ENCODE results near the gene LMO2. TPM values are rescaled to one million over a fixed set of nuclear protein-coding genes. Genes with fewer than 3 reads are reported as not detected.

LMO2 gene
- total RNA-seq, 4 donors from 2014 or later: 22.4 to 45.2 (median 29.9) TPM

DNA sequence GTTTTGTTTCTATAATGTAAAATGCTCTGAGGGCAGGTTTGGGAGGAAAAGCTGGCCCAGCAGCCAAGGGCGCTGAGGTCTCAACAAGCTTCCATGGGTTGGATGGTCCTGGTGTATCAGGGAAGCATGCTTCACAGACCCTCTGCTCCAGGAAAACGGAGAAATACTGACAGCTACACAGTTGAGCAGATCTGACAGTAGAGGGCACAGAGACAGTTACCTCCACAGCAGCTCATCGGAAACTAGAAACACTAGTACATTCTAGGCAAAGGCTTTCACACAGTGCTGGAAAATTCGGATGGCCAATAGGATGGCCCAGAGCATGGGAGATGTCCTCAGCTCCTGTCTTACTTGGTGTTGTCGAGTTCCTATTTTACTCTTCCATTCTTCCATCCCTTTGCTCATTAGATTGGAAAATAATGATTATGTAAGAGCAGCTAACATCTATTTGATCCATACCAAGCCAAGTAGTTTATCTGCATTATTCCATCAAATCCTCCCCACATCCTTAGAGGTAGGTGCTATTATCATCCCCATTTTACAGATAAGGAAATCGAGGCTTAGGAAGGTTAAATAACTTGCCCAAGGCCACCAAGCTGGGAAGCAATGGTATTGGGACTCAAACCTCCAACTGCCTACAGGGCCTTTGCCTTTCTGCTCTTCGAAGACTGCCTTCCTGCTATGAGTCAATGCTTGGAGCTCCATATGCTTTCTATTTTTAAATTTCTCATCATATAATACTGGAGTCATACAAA, 28.3 kb downstream of the LMO2 start:
- no peak for DNase-seq
- Histone ChIP-seq H3K9me3 (no peaks in the 10 kb centered on the region), H3K4me1 (no peaks in the 10 kb centered on the region), H3K36me3 (no peaks in the 10 kb centered on the region), H3K27me3 (no peaks in the 10 kb centered on the region), H3K4me3 (no peak overlapping the region), H3K27ac (peak overlapping the region in 1 of 2 donors; percentile 9)
- TF ChIP-seq POLR2A (IDR thresholded peaks at IDR 0.05) (no peak), CTCF (IDR thresholded peaks at IDR 0.05) (no peak)
- intact Hi-C loops (cut with DNase I; ENCODE audit: low total_unique reads): no loop called here

DNA sequence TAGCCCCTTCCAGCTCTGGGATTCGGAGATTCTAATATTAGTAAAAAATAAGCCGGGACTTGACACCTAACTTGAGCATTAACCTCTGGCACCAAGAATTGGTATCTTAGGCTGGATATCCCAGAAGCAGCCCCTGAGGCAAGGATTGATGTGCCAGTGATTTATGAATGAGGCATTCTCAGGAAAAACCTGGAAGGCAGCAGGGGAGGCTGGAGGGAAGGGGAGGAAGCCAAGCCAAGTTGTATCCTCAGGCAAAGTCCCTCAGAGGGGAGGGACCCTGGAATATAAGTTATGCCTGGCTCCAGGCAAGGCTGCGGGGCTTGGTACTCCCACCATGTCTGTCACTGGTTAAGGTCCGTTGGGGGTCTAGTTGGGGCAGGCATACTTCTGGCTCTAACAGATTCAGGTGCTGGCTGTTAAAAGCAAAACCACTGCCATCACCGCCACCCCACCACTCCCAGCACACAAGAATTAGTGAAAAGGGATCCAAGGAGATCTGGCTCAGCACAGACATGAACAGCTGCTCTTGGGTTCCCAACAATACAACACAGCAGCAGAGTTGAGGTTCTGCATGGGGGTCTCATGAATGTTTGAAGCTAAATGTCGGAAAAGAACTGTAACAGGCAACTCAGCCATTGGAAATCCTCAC, 29.8 kb downstream of the LMO2 start:
- Histone ChIP-seq H3K9me3 (no peaks in the 10 kb centered on the region), H3K36me3 (no peaks in the 10 kb centered on the region), H3K4me1 (no peaks in the 10 kb centered on the region), H3K4me3 (no peak overlapping the region), H3K27me3 (no peaks in the 10 kb centered on the region), H3K27ac (peak overlapping the region in 1 of 2 donors; percentile 10)
- intact Hi-C loops (cut with DNase I; ENCODE audit: low total_unique reads): no loop called here
- no peak for DNase-seq
- TF ChIP-seq POLR2A (IDR thresholded peaks at IDR 0.05) (no peak), CTCF (IDR thresholded peaks at IDR 0.05) (no peak)

DNA sequence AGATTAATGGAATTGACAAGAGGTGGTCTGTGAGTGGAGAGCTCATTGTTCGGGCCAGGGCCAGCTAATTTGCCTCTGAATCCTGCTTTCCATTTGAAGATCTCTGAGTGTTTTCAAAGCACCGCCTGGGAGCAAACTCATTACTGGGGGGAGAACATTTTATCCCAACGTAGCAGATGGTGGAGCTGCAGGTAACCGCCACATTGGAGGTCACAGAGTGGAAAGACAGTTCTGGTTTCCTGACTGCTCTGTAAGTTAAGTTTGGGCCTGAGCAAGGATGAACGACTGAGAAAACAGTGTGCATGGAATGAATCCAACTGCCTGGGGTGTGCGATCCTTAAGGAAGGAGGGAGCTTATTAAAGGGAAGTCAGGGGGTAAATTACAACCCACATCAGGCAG, 30.5 kb downstream of the LMO2 start:
- intact Hi-C loops (cut with DNase I; ENCODE audit: low total_unique reads): no loop called here
- Histone ChIP-seq H3K27me3 (no peaks in the 10 kb centered on the region), H3K27ac (no peak overlapping the region), H3K36me3 (no peaks in the 10 kb centered on the region), H3K4me1 (no peaks in the 10 kb centered on the region), H3K4me3 (no peak overlapping the region), H3K9me3 (no peaks in the 10 kb centered on the region)
- TF ChIP-seq CTCF (IDR thresholded peaks at IDR 0.05): no peak
- no peak for TF ChIP-seq POLR2A (IDR thresholded peaks at IDR 0.05)
- no peak for DNase-seq

- intact Hi-C loops (cut with DNase I; ENCODE audit: low total_unique reads): no loop called here
- no peak for DNase-seq
- H3K27ac ChIP-seq: no peak overlapping the region
- no peaks in the 10 kb centered on the region for H3K9me3 ChIP-seq
- TF ChIP-seq POLR2A (IDR thresholded peaks at IDR 0.05) (no peak), CTCF (IDR thresholded peaks at IDR 0.05) (no peak)
- H3K4me3 ChIP-seq: no peak overlapping the region
- no peaks in the 10 kb centered on the region for H3K36me3 ChIP-seq
- H3K27me3 ChIP-seq: no peaks in the 10 kb centered on the region
- no peaks in the 10 kb centered on the region for H3K4me1 ChIP-seq
These were observed 30.9 kb downstream of the LMO2 start for GRCh38 chr11:33860926-33861325.

DNA sequence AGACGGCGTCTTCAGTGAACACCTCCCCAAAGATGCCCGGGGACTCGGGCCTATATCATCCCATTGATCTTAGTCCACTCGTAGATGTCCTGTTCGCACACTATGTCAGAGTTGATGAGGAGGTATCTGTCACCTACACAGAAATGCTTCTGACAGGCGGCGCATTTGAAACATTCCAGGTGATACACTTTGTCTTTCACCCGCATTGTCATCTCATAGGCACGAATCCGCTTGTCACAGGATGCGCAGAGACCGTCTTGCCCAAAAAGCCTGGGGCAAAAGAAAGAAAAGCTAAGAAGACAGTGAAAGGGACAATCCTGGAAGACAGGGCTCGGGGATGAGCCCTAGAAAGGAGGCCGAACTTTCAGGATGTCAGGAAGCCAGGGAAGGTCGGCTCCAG, 32.6 kb downstream of the LMO2 start:
- intact Hi-C loops (cut with DNase I; ENCODE audit: low total_unique reads): no loop called here
- TF ChIP-seq CTCF (IDR thresholded peaks at IDR 0.05): no peak
- no peak for TF ChIP-seq POLR2A (IDR thresholded peaks at IDR 0.05)
- H3K27me3 ChIP-seq: no peaks in the 10 kb centered on the region

More for the DNA sequence above, 32.6 kb downstream of the LMO2 start:
- no peak overlapping the region for H3K27ac ChIP-seq
- H3K9me3 ChIP-seq: no peaks in the 10 kb centered on the region
- no peak overlapping the region for H3K4me3 ChIP-seq
- no peaks in the 10 kb centered on the region for H3K4me1 ChIP-seq
- no peaks in the 10 kb centered on the region for H3K36me3 ChIP-seq
- no peak for DNase-seq
